ENCODE results near the gene MINDY4B. TPM values are rescaled to one million over a fixed set of nuclear protein-coding genes. Genes with fewer than 3 reads are reported as not detected.

MINDY4B gene
- total RNA-seq, 4 donors from 2014 or later, result not detected

GRCh38 chr3:150876611-150877265 is 28.5 kb downstream of the MINDY4B start:
- H3K4me1 ChIP-seq, result peaks cover 0 to 11% (median 5%) of the 10 kb centered on the region in 4 donors
- 75% methylated on average over 6 of the region's 6 CpGs for WGBS
- H3K4me3 ChIP-seq, result no peak overlapping the region
- no peaks in the 10 kb centered on the region for H3K9me3 ChIP-seq
- no peaks in the 10 kb centered on the region for H3K36me3 ChIP-seq
- no peak overlapping the region for H3K27ac ChIP-seq (replicated peaks in 1 of 4)
- no peak for TF ChIP-seq EP300 (IDR thresholded peaks at IDR 0.05)
- TF ChIP-seq POLR2AphosphoS5 (IDR thresholded peaks at IDR 0.05), result no peak
- no peak for TF ChIP-seq CTCF (IDR thresholded peaks at IDR 0.05)
- no peak for TF ChIP-seq POLR2A (IDR thresholded peaks at IDR 0.05; ENCODE audit: low read depth)
- intact Hi-C loops (cut with DNase I), result no loop called here
- no peaks in the 10 kb centered on the region for H3K27me3 ChIP-seq
- DNase-seq (ENCODE audit: extremely low spot score), result no peak

DNA sequence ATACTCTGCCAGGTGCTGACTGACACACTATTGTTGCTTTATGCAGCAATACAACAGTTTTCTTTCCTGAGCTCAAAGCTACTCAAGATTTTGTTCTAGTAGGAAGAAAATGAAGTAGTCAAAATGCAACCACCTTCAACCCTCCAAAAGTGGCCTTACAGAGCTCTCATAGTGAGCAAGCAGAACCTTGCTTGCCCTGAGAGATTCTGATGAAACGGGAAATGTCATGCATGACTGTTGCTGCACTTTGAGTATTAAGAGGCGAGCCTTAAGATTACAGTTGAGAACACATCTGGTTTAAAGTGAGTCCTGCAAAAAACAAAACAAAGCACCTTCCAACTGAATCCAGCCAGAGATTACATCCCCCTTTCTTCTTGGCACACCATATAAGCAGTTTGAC is 29.7 kb downstream of the MINDY4B start:
- no peak for TF ChIP-seq POLR2AphosphoS5 (IDR thresholded peaks at IDR 0.05)
- TF ChIP-seq POLR2A (IDR thresholded peaks at IDR 0.05; ENCODE audit: low read depth), result no peak
- no peak for TF ChIP-seq CTCF (IDR thresholded peaks at IDR 0.05)
- TF ChIP-seq EP300 (IDR thresholded peaks at IDR 0.05), result no peak
- intact Hi-C loops (cut with DNase I), result no loop called here
- Histone ChIP-seq H3K36me3 (no peaks in the 10 kb centered on the region), H3K27me3 (no peaks in the 10 kb centered on the region), H3K27ac (replicated peaks in 1 of 4) (no peak overlapping the region), H3K9me3 (no peaks in the 10 kb centered on the region), H3K4me1 (peaks cover 0 to 11% (median 5%) of the 10 kb centered on the region in 4 donors), H3K4me3 (no peak overlapping the region)
- DNase-seq (ENCODE audit: extremely low spot score), result no peak
- WGBS, result 66% methylated on average over 2 of the region's 2 CpGs

DNA sequence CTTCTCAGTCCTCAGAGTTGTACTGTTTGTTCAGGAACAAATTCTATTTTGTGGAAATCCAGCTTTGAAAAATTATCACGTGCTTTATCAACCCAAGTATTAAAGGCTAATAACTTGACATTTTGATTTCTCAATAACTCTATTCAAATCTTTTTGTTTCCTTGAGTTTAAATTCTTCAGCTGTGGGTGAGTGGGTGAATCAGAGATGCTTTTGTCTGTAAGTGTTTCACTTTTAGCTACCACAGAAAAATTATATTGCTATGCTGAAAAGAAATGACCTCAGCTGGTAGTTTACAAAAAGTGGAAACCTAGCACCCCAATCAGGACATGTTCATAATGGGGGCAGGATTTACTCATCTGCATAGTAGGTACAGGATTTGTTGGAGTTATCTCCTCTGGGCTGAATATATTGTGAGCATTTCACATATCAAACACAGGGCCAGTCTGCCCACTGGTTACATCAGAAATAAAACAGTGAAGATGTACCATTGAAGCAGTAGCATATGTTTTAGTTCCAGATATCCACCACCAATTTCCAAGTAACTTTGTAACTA is 30.5 kb downstream of the MINDY4B start:
- Histone ChIP-seq H3K27ac (replicated peaks in 1 of 4) (no peak overlapping the region), H3K4me1 (peaks cover 0 to 11% (median 5%) of the 10 kb centered on the region in 4 donors), H3K4me3 (no peak overlapping the region), H3K9me3 (no peaks in the 10 kb centered on the region), H3K27me3 (no peaks in the 10 kb centered on the region), H3K36me3 (no peaks in the 10 kb centered on the region)
- intact Hi-C loops (cut with DNase I), result no loop called here
- WGBS, result 73% methylated on average over 1 of the region's 1 CpG
- DNase-seq (ENCODE audit: extremely low spot score), result no peak
- TF ChIP-seq POLR2AphosphoS5 (IDR thresholded peaks at IDR 0.05), result no peak
- TF ChIP-seq EP300 (IDR thresholded peaks at IDR 0.05), result no peak
- TF ChIP-seq CTCF (IDR thresholded peaks at IDR 0.05), result no peak
- no peak for TF ChIP-seq POLR2A (IDR thresholded peaks at IDR 0.05; ENCODE audit: low read depth)

- intact Hi-C loops (cut with DNase I), result no loop called here
- Histone ChIP-seq H3K27ac (replicated peaks in 1 of 4) (no peak overlapping the region), H3K4me3 (no peak overlapping the region), H3K27me3 (no peaks in the 10 kb centered on the region), H3K36me3 (no peaks in the 10 kb centered on the region), H3K4me1 (peaks cover 0 to 8% (median 2%) of the 10 kb centered on the region in 4 donors), H3K9me3 (no peaks in the 10 kb centered on the region)
- TF ChIP-seq CTCF (IDR thresholded peaks at IDR 0.05) (no peak), POLR2A (IDR thresholded peaks at IDR 0.05; ENCODE audit: low read depth) (no peak), EP300 (IDR thresholded peaks at IDR 0.05) (no peak), POLR2AphosphoS5 (IDR thresholded peaks at IDR 0.05) (no peak)
- 75% methylated on average over 4 of the region's 4 CpGs for WGBS
- DNase-seq (ENCODE audit: extremely low spot score), result no peak
These were observed 34.0 kb downstream of the MINDY4B start for GRCh38 chr3:150871192-150871591.

Data from esophagus muscularis mucosa (tissue), 4 donors.